ENCODE results near the gene GBP2.
A peak's percentile ranks its signal among the peaks of the same experiment; 100 is the strongest.
"Not testable (repeated sequence)": the region's sequence is repeated elsewhere in the genome, so short reads cannot be mapped to it uniquely, and the experiment has no call there.

Gene GBP2

GRCh38 chr1:89125240-89125912 is 538 bp downstream of the GBP2 start:
- no peak for DNase-seq

DNA sequence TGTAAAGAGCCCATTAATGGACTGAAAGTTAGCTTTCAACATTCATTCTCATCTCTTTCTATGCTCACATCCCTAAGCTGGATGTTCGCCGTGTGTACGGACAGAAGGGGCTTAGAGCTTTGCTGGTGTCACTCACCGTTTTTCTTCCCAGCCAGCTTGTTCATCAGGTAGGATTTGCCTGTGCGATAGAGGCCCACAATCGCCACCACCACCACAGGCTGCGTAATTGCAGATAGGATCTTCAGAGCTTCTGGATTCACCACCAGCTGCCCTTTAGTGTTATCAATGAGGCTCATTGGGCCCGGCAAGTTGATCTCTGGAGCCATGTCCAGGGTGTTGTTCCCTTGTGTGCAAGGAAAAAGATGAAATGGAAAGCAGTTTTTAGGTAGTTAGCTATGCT is 4.3 kb downstream of the GBP2 start:
- no peak for DNase-seq

DNA sequence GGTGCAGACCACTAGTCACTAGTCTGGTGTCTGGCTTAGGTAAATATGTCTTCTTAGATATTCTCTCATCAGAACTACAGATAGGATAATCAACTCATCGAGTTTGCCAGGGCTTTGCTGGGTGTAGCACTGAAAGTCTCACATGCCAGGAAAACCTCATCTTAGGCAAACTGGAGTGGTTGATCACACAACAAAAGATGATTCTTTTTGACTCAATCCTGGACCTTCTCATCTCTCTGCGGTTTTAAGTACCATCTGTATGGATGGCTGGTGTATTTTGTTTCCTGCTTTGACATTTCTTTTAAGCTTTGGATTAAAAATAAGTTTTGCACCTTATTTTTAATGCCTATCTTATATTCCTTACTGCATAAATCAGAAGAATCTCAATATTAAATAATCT is 11.3 kb downstream of the GBP2 start:
- DNase-seq: no peak

DNA sequence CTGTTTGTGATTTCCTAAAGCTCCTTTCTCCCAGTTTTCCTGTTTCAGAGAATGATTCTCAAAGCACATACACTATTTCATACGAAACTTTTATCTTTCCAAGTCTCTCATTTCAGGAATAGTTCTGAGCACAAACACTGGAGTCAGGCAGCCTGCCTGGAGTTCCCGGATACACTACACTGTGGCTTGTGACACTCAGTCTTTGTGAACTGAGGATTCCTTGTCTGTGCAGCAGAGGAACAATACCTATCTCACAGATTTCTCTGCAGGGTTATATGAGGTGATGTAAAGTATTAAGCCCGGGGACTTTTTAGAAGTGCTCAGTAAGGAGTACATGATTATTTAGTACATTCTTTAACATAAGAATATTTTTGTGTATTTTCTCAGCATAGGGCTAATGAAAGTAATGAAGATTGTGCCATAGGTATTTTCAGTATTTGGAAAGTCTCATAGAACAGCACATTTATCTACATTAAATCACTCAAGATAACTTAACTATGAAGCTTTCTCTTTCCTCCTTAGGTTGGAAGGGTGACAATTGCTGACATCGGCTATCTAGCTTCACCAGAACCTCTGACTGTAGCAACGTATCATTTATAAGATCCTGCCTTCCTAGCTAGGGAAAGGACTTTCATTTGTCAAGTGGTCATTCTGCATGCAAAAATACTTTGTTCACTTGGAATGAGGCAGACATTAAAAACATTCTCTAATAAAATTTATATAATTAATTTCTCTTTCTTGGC is 12.9 kb downstream of the GBP2 start:
- DNase-seq: no peak

- DNase-seq: no peak
Observed at GRCh38 chr1:89104687-89105086, 21.2 kb downstream of the GBP2 start.

DNA sequence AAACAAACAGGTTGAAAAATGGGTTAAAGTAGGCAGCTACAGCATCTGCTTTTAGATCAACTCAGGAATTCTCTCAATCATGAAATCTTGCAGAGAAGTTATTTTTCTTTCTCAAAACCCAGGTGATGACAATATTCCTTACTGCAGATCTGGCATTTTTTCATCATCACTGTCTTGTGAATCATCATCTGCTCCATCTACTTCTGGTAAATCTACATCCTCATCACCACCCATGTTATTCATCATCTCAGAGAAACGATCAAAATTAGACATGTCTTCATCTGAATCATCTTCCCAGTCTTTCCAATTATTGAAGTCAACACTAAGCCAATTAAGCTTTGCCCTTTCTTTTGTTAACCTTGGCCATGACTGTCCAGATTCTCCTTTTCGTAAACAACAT is 21.8 kb downstream of the GBP2 start:
- no peak for DNase-seq

DNA sequence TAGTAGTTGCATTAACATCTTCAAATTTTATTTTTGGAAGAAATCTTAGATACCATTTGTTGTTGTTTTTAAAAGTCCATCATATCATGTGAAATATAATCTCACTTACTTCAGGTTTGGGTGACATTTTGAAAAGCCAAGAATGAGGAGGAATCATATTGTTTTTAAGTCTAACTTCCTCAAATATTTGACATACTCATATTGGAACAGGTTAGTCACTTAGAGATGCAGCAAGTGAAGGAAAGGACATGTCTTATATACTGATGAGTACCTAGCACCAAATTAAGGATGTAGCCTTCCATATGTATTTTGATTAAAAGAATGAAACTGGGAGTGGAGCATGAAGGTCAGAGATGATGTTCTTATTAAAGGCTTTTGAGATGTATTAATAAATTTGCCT is 23.9 kb downstream of the GBP2 start:
- DNase-seq: no peak

DNA sequence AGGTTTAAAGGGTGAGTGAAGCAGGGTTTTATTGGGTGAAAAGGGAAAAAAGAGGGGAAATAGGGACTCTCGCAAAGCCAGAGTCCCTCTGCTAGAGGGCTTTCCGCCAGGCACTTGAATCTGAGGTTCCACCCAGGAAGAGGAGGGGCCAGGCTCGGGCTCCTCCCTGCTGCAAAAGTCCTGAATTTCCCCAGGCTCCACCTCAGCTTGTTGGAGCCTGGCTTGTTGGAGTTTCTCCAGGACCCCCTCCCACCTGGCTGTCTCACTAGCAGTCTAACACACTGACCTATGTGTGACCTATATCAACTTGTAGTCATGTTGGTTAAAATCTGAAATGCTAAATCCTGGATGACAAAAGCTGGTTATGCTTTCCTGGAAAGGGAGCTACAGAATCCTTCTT is 25.5 kb downstream of the GBP2 start:
- no peak for DNase-seq

- no peak for DNase-seq
Observed at GRCh38 chr1:89098857-89099256, 27.1 kb downstream of the GBP2 start.

GRCh38 chr1:89095737-89096136 is 30.2 kb downstream of the GBP2 start:
- DNase-seq: no peak

- no peak for DNase-seq
Observed at GRCh38 chr1:89089962-89090361, 36.0 kb downstream of the GBP2 start.

- DNase-seq: no peak
Observed at GRCh38 chr1:89088572-89088971, 37.3 kb downstream of the GBP2 start.

DNA sequence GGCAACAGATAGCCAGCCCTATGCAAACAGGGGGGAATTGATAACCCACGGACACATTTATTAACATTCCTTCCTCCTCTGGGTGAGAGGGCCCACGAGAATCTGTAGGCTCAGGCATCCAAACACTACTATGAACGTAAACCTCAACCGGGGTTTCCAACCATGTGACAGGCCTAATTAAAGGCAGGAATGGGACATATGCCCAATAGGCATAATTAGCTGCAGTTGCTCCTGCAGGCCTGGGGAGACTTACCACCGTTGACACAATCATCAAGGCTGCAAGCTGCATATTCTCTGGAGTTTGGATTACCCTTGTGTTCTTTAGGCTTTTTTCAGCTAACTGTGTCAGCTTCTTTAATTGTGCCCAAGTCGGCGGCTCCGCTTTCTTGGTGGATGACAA is 38.7 kb downstream of the GBP2 start:
- DNase-seq: no peak

- peak; percentile 11 for DNase-seq
Observed at GRCh38 chr1:89085781-89086180, 40.1 kb downstream of the GBP2 start.

GRCh38 chr1:89081005-89081404 is 44.9 kb downstream of the GBP2 start:
- DNase-seq: no peak

GRCh38 chr1:89080068-89080467 is 45.8 kb downstream of the GBP2 start:
- DNase-seq: not testable (repeated sequence)

- DNase-seq: not testable (repeated sequence)
Observed at GRCh38 chr1:89072466-89073065, 53.3 kb downstream of the GBP2 start.

DNA sequence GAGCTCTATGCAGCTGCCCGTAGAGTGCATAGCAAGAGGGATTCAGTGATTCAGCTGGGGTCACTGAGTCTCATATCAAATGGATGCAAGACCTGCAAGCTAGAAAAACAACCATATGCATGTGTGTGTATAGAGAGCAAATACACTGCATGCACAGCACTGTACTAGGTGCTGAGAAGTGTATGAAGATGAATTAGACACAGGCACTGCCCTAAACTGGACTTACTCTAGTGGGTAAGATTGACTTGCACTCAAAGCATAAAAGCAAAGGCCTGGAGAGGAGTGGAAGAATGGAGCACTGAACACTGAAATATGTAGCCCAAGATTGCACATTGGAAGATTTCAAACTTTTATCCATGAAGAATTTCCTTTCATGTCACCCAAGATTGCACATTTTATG is 55.4 kb downstream of the GBP2 start:
- no peak for DNase-seq

DNA sequence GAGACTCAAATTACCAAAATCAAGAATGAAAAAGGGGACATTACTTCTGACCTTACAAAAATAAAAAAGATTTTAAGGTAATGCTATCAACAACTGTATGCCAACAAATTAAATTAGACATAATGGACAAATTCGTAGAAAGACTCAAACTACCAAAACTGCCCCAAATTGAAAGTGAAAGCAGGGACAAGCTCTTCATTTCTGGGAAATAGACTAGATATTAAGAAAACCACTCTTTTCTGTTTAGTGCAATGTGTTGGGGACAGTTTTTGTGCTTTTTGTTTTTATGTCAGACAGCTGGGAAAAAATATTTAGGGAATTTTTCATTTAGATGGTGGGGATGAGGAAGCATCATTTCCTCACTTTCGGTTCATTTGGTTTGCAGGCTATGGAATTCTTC is 56.0 kb downstream of the GBP2 start:
- no peak for DNase-seq

GRCh38 chr1:89068291-89068690 is 57.6 kb downstream of the GBP2 start:
- no peak for DNase-seq

- peak; percentile 23 for DNase-seq
Observed at GRCh38 chr1:89065079-89065868, 60.6 kb downstream of the GBP2 start, which contains the start of gene GBP1. GBP1 (minus strand) TSS chr1:89065208; CDS start chr1:89063234, 1,974 bp downstream.

DNA sequence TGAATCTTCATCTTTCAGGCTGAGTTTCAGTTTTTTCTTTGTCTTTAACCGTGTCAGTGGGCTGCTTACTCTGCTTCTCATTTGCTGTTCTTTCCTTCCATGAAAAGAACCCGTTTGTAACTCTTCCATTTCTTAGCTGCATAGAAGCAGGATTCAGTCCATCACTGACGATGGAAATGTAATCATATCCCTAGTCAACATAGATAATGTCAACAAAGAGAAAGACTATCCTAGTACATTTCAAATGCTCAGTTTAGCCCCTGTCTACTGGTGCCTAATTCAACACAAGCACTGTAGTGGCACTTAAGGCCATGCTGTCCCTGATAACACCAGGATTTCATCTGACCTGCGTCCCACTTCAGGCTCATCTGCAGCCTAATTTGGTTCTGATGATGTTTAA is 61.3 kb downstream of the GBP2 start:
- DNase-seq: no peak

GRCh38 chr1:89063094-89063493 is 62.8 kb downstream of the GBP2 start:
- DNase-seq: no peak

All from stimulated activated naive CD4-positive, alpha-beta T cell treated with Interleukin-2 at 50 U/mL for 16 hours (primary cell).